HG03095 (cell line): ENCODE results near the gene ARMC8.

ENCODE experiments used
- ATAC-seq: cut with Tn5 transposase; IDR thresholded peaks from one replicate; pipeline ENCODE4 v1.9.1; 2021; ENCODE audit warnings: moderate library complexity; ENCODE audit not compliant: unreplicated experiment

Gene ARMC8

DNA sequence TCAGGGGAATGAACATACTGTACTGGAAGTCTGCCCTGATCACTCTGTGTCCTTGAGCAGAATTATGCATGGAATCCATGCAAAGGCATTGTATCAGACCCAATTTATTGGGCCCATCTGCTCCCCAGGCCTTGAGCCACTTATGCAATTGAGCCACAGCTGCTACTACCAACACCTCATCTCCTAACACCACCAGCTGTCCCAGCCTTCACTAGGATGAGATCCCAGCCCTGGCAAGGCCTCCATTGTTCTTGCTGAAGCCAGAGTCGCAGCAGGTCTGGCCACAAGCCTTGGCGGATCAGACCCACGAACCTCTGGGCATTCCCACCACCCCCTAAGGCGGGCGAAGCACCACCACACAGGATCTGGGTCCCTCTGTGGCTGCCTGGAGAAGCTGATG lies 151.7 kb downstream of the ARMC8 start:
- ATAC-seq, result no peak

DNA sequence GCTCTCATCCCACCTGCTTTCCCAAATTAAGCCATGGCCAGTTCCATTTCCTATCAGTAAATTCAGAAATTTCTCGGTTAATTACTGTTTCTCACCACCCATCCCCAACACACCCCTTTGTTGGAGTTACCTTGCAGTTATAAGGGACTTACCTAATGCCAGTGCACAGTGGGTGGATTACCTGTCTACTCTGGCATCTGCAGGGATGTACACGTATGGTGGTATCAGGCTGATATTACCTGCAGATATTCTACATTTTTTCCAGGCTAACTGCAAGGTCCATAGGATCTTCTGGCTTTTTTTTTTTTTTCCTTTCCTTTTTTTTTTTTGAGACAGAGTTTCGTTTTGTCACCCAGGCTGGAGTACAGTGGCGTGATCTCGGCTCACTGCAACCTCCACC lies 153.4 kb downstream of the ARMC8 start:
- ATAC-seq, result no peak

DNA sequence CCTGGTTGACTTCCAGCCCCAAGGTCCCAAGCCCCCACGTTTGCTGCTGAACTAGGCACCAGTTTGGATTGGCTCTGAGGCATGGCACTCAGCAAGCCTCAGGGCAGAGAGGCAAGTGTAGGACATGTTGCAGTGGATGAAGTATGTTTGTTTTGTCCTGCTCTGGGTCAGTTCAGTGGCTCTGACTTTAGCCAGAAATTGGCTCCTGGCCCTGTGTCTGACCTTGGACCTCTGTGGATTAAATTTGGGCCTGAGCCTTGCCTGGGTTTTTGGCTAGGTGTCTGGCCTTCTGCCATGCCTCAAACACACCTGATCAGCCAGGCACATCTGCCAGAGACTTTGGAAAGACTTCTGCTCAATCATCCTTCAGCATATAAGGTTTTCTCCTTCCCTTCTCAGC lies 157.7 kb downstream of the ARMC8 start:
- ATAC-seq, result no peak
